GM18526 (cell line): ENCODE data around the gene SNRNP200.

Source experiments
- POLR2A ChIP-seq: IDR thresholded peaks from 3 replicates; pipeline ENCODE4 v1.6.1; 2011; ENCODE audit not compliant: insufficient read length; ENCODE audit errors: extremely low read depth

The SNRNP200 gene

DNA sequence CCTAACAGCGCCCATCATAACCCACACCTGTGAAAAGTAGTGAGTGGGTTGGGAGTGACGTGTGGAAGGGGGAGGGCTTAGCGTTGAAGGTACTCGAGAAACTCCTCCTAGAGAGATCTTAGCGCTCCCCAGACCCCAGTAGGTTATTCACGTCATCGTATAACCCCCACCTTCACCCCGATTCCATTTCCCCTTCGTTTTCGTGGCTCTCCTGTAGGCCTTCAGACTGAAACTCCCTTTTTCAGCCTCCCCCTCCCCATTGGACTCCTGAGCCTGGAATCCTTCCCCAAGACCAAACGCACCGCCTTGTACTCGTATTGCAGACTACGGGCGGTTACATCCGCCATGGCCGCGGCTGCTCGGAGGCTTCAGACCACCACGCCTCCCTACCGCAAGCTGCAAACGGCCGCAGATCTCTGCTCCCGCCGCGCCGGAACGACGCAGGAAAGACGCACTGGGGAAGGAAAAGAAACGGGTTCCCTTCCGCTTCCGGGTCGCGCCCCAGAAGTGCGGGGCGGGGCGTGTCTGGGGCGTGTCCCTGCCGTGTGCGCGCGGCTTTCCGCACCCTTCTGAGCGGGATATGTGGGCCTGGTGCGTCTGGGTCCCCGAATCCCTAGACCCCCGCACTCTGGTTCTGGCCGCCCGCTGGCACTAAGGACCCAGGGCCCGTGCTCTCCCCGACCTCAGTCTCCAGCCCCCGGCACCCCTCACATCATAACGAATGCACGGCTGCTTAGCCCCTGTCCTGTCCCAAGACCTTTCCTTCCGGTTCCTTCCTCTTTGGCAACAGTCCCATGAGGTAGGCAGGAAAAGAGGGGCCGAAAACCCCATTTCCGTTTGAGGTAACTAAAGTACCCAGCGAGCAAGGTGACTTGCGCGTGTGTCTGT is at the start of gene SNRNP200:
SNRNP200 (minus strand) TSS at position 456 of the 888 bp plus-strand sequence; CDS start at position 347, 109 bp downstream.
- peak; percentile 89 for TF ChIP-seq POLR2A

GRCh38 chr2:96354492-96354891 is 49.1 kb upstream of the SNRNP200 start:
- no peak for TF ChIP-seq POLR2A

DNA sequence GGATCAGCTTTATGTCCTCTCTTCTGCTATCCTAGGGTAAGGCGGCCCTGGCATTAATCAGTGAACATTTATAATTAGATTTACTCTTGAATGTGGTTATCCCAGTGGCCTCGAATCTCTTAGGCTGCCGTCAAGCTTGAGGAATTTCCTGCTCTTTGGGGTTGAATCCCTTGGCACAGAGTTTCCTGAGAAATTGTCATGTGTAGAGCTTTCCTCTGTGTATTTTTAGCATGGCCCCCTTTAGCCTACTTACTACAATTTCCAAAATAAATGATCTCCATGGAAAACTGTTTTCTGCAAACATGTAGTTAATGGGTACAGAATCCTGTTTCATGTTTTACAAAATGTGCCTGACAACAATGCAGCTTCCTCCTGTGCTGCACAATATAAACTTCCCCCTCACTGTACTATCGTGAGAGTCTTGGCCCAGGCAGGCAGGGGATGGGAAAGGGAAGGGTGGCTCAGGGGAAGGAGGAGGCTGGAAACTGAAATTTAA is 48.3 kb upstream of the SNRNP200 start:
- TF ChIP-seq POLR2A: no peak

DNA sequence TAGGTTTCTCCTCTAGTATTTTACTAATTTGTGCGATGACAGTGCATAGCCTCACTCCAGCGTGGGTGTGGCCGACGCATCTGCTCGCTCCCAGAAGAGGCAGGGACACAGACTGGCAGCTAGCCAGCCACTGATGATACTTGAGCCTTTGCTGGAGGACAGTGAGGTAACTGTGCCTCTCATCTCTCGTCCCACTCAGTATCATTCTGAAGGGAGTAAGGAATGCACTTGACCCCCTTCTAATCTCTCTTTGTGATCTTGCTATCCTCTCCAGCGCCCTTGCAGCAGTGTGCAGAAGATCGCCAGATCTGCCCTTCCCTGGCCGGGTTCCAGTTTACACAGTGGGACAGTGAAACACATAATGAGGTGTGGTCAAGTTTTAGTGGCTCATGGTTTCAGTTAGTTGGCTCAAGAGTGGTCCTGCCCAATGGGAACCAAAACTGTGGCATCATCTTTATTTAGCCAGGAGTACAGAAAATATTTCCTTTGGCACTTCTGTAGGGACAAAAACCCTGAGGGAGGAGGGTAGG is 47.8 kb upstream of the SNRNP200 start:
- TF ChIP-seq POLR2A: no peak

GRCh38 chr2:96347395-96347794 is 42.0 kb upstream of the SNRNP200 start:
- no peak for TF ChIP-seq POLR2A

GRCh38 chr2:96345868-96346462 is 40.6 kb upstream of the SNRNP200 start:
- no peak for TF ChIP-seq POLR2A

DNA sequence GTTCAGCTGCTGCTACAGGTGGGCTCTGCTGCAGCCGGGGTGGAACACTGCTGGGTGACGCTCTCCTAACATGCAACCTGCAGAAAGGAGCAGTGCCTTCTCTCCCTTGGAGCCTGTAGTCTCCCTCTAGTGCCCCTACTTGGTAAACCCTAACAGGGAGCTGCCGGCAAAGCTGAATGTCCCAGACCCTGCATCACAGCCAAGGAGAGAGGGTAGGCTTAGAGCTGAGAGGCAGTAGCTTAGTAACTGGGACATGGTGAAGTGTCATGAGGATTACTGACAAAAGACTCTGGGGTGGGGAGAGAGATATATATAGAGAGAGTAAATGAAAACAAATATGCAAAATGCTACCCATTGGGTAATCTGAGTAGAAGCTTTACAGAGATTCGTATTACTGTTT is 40.1 kb upstream of the SNRNP200 start:
- no peak for TF ChIP-seq POLR2A

DNA sequence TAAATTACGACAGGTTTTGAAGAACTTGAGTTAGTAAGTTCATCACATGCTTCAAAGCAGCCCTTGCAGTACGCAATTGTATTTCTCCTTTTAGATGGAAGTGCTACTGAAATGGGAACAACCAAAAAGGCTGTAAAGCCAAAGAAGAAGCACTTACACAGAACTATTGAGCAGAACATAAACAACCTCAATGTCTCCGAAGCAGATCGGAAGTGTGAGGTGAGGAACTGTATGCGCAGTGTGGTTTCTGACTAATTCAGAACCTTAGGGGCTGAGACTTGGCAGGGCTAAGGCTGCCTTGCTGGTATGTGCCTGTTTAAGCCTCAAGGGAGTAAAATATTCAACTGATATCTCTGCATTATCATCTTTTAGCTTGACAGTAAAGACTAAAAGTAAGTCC is 38.7 kb upstream of the SNRNP200 start:
- no peak for TF ChIP-seq POLR2A

GRCh38 chr2:96342085-96342484 is 36.7 kb upstream of the SNRNP200 start:
- no peak for TF ChIP-seq POLR2A

- TF ChIP-seq POLR2A: no peak
These were observed 36.3 kb upstream of the SNRNP200 start for GRCh38 chr2:96341641-96342040.

DNA sequence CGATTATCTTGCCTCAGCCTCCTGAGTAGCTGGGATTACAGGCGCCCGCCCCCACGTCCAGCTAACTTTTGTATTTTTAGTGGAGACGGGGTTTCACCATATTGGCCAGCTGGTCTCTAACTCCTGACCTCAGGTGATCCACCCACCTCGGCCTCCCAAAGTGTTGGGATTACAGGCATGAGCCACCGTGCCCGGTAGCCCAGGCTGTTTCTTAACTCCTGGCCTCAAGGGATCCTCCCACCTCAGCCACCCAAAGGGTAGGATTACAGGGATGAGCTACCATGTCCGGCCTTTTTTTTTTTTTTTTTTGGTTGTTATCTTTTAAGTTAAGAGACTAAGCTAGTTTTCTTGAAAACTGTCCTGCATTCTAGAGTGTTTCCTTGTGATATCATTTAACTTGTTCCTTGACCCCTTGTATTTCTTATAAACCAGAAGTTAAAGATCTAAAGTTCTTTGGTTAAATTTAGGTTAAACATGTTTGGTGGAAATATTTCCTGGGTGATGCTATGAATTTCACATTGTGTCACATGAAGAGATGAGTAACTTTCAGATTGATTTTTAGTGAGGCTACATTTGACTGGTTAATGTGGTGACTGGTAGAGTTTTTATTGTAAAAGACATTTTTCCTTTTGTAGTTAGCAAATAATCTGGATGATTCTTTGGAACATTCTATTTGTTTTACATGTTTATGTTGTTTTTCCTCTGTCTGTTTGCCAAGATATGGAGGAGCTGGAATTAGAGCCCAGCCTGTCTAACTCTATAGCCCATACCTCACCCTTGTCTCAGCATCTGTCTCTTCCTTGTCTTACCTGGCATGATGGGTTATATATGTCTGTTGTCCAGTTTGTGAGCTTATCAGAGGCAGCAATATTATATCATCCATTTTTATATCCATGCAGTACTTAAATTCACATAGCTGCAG is 35.4 kb upstream of the SNRNP200 start:
- no peak for TF ChIP-seq POLR2A

DNA sequence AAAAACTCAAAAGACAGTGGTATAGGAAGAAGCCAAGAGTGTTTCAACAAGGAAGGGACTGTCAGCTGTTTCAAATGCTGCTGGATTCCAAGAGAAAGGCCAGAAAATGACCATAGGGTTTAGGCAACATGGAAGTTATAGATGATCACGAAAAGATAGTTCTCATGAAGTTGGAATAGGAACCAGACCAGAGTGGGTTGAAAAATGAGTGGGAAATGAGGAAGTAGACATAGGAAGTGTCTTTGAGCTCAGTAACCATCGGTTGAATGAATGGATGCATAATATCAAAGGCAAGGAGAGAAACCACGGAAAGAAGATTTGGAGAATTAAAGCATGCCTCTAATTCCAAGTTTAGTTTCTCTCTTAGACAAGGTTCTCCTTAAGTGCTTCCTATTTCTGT is 31.5 kb upstream of the SNRNP200 start:
- no peak for TF ChIP-seq POLR2A

- peak; percentile 38 for TF ChIP-seq POLR2A
These were observed 30.9 kb upstream of the SNRNP200 start for GRCh38 chr2:96336104-96336775.

GRCh38 chr2:96333708-96334107 is 28.4 kb upstream of the SNRNP200 start:
- no peak for TF ChIP-seq POLR2A
